Measurements from ENCODE around the gene SEPTIN5. TPM values are rescaled to one million over a fixed set of nuclear protein-coding genes. Genes with fewer than 3 reads are reported as not detected.

SEPTIN5 gene
- total RNA-seq, 2 experiments from 2014 or later = not detected

DNA sequence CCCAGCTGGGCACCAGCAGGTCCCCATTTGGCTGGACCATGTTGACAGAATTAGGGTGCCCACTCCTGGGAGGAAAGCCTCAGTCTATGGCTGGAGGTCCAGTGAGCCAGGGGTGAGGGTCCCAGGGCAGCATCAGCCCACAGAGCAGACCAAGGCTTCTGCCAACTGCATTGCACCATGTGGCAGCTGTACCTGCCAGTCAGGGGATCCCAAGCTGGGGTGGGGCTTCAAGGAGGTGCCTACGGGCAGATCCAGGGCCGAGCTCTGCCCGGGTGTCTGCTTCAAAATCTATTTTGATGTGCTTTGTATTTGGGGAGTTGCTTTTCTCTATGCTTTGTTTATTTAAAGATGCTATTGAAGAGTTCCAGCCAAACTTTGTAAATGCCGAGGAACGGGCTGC, 19.5 kb downstream of the SEPTIN5 start:
- Histone ChIP-seq H3K9me3 (ENCODE audit: low read length) (no peaks in the 10 kb centered on the region), H3K36me3 (ENCODE audit: insufficient read depth, low read length) (no peaks in the 10 kb centered on the region), H4K20me1 (ENCODE audit: insufficient read depth, low read length) (no peaks in the 10 kb centered on the region), H2AFZ (ENCODE audit: low read length) (no peak overlapping the region), H3K4me3 (ENCODE audit: low read depth, low read length, poor library complexity, severe bottlenecking) (no peak overlapping the region), H3K27ac (ENCODE audit: low read depth, low read length, poor library complexity, severe bottlenecking) (no peak overlapping the region), H3K9me2 (ENCODE audit: insufficient read depth, low read length) (no peaks in the 10 kb centered on the region), H3K79me2 (ENCODE audit: insufficient read depth, low read depth, low read length) (no peaks in the 10 kb centered on the region), H3K4me1 (ENCODE audit: insufficient read depth, low read length, poor library complexity, severe bottlenecking) (peaks cover 6% of the 10 kb centered on the region), H3K4me2 (ENCODE audit: low read length) (no peak overlapping the region)
- TF ChIP-seq, protein P1, sequence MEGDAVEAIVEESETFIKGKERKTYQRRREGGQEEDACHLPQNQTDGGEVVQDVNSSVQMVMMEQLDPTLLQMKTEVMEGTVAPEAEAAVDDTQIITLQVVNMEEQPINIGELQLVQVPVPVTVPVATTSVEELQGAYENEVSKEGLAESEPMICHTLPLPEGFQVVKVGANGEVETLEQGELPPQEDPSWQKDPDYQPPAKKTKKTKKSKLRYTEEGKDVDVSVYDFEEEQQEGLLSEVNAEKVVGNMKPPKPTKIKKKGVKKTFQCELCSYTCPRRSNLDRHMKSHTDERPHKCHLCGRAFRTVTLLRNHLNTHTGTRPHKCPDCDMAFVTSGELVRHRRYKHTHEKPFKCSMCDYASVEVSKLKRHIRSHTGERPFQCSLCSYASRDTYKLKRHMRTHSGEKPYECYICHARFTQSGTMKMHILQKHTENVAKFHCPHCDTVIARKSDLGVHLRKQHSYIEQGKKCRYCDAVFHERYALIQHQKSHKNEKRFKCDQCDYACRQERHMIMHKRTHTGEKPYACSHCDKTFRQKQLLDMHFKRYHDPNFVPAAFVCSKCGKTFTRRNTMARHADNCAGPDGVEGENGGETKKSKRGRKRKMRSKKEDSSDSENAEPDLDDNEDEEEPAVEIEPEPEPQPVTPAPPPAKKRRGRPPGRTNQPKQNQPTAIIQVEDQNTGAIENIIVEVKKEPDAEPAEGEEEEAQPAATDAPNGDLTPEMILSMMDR (conservative IDR thresholded peaks at IDR 0.05; ENCODE audit: low read length) = no peak
- TF ChIP-seq EZH2phosphoT487 (IDR thresholded peaks at IDR 0.05; ENCODE audit: borderline replicate concordance, low read depth, low read length) = no peak
- intact Hi-C loops (cut with micrococcal nuclease; ENCODE audit: unreplicated experiment) = no loop called here
- no TSS peak for BruUV-seq (replicated peaks)
- CTCF ChIA-PET (ENCODE audit: unreplicated experiment) = no interaction called here
- DNase-seq (ENCODE audit: low spot score) = no peak
- POLR2A ChIA-PET = no interaction called here

DNA sequence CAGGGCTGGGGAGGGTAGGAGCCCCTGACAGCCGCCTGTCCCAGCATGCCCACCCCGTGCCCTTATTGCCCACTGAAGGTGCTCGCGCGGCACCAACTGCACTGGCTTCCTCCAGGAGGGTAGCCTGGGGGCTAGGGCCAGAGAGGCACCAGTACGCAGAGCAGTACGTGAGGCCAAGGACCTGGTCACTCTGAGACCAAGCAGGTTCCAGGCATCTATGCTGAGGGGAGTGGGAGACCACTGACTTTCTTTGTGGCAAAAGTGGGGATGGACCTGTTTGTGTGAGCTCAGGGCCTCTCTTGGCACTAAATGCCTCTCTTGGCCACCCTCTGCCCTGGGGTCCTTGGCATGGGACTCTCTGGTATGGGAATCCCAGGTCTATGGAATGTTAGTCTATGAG, 19.9 kb downstream of the SEPTIN5 start:
- Histone ChIP-seq H3K79me2 (ENCODE audit: insufficient read depth, low read depth, low read length) (no peaks in the 10 kb centered on the region), H3K9me3 (ENCODE audit: low read length) (no peaks in the 10 kb centered on the region), H2AFZ (ENCODE audit: low read length) (no peak overlapping the region), H3K36me3 (ENCODE audit: insufficient read depth, low read length) (no peaks in the 10 kb centered on the region), H3K4me1 (ENCODE audit: insufficient read depth, low read length, poor library complexity, severe bottlenecking) (peaks cover 6% of the 10 kb centered on the region), H4K20me1 (ENCODE audit: insufficient read depth, low read length) (no peaks in the 10 kb centered on the region), H3K27ac (ENCODE audit: low read depth, low read length, poor library complexity, severe bottlenecking) (no peak overlapping the region), H3K9me2 (ENCODE audit: insufficient read depth, low read length) (no peaks in the 10 kb centered on the region), H3K4me2 (ENCODE audit: low read length) (no peak overlapping the region), H3K4me3 (ENCODE audit: low read depth, low read length, poor library complexity, severe bottlenecking) (no peak overlapping the region)
- TF ChIP-seq EZH2phosphoT487 (IDR thresholded peaks at IDR 0.05; ENCODE audit: borderline replicate concordance, low read depth, low read length) = no peak
- TF ChIP-seq, protein P1 (conservative IDR thresholded peaks at IDR 0.05; ENCODE audit: low read length) = no peak
- no TSS peak for BruUV-seq (replicated peaks)
- ChIA-PET CTCF (ENCODE audit: unreplicated experiment) (no interaction called here), POLR2A (no interaction called here)
- DNase-seq (ENCODE audit: low spot score) = no peak
- intact Hi-C loops (cut with micrococcal nuclease; ENCODE audit: unreplicated experiment) = no loop called here

DNA sequence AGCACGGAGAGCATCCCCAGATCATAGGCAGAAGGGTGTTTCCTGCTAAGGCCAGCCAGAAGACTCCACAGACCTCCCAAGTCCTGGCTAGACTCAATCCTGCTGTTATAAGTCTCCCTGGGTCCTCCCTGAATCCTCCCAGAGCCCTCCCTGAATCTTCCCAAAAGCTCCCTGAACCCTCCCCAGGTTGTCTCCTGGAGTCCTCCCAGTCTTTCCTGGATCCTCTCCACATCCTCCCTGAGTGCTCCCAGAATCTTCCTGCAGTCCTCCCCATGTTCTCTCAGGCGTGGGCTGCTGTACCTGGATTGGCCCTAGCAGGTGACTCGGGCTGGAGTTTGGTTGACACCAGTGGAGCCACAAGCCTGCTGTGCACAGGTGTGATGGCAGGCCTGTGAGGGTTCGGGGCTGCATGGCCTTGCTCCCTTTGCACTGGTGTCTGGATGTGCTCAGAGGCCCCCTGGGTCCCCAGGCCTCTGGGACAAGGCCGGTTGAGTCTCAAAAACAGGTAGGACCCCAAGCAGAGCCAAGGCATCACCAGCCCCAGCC, 20.6 kb downstream of the SEPTIN5 start:
- CTCF ChIA-PET (ENCODE audit: unreplicated experiment) = no interaction called here
- H3K36me3 ChIP-seq (ENCODE audit: insufficient read depth, low read length) = no peaks in the 10 kb centered on the region
- DNase-seq (ENCODE audit: low spot score) = no peak
- no peaks in the 10 kb centered on the region for H3K79me2 ChIP-seq (ENCODE audit: insufficient read depth, low read depth, low read length)
- intact Hi-C loops (cut with micrococcal nuclease; ENCODE audit: unreplicated experiment) = no loop called here
- no TSS peak for BruUV-seq (replicated peaks)
- no peak for TF ChIP-seq EZH2phosphoT487 (IDR thresholded peaks at IDR 0.05; ENCODE audit: borderline replicate concordance, low read depth, low read length)
- TF ChIP-seq, protein P1 (conservative IDR thresholded peaks at IDR 0.05; ENCODE audit: low read length) = no peak
- H4K20me1 ChIP-seq (ENCODE audit: insufficient read depth, low read length) = no peaks in the 10 kb centered on the region
- H3K4me1 ChIP-seq (ENCODE audit: insufficient read depth, low read length, poor library complexity, severe bottlenecking) = peaks cover 6% of the 10 kb centered on the region
- no peak overlapping the region for H2AFZ ChIP-seq (ENCODE audit: low read length)
- no peaks in the 10 kb centered on the region for H3K9me3 ChIP-seq (ENCODE audit: low read length)
- H3K27ac ChIP-seq (ENCODE audit: low read depth, low read length, poor library complexity, severe bottlenecking) = no peak overlapping the region
- H3K4me3 ChIP-seq (ENCODE audit: low read depth, low read length, poor library complexity, severe bottlenecking) = no peak overlapping the region
- POLR2A ChIA-PET = no interaction called here
- no peak overlapping the region for H3K4me2 ChIP-seq (ENCODE audit: low read length)
- H3K9me2 ChIP-seq (ENCODE audit: insufficient read depth, low read length) = no peaks in the 10 kb centered on the region
